ENCODE measurements around the gene MYL4.

DNA sequence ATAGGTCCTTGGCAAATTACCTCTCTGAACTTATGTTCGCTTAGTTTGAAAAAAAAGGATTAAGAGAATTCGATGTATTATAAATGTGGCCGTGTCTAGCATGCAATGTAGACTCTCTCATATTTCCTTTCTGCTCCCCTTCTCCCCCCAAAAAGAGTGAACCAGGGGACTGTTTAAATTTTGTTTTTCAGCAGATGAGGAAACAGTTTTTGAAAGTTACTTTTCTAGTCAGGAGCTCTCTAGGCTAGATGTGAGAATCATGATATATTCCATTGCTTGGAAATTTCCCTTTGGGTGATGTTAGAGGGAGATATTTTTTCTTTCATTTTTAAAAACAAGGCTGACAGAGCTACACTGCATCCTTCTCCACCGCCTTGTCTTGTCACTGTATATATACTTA, 18.9 kb upstream of the MYL4 start:
- TF ChIP-seq, protein P1, sequence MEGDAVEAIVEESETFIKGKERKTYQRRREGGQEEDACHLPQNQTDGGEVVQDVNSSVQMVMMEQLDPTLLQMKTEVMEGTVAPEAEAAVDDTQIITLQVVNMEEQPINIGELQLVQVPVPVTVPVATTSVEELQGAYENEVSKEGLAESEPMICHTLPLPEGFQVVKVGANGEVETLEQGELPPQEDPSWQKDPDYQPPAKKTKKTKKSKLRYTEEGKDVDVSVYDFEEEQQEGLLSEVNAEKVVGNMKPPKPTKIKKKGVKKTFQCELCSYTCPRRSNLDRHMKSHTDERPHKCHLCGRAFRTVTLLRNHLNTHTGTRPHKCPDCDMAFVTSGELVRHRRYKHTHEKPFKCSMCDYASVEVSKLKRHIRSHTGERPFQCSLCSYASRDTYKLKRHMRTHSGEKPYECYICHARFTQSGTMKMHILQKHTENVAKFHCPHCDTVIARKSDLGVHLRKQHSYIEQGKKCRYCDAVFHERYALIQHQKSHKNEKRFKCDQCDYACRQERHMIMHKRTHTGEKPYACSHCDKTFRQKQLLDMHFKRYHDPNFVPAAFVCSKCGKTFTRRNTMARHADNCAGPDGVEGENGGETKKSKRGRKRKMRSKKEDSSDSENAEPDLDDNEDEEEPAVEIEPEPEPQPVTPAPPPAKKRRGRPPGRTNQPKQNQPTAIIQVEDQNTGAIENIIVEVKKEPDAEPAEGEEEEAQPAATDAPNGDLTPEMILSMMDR (IDR thresholded peaks at IDR 0.05): no peak
- no peak for TF ChIP-seq POLR2A (IDR thresholded peaks at IDR 0.05)

Data from thyroid gland (tissue), 4 donors.